Fibroblast of skin of left biceps (primary cell): ENCODE data around the gene POLR1C.
"Not testable (repeated sequence)": the region's sequence is repeated elsewhere in the genome, so short reads cannot be mapped to it uniquely, and the experiment has no call there.

Experiments used
- DNase-seq, 2 experiments: peaks; one replicate each; pipeline ENCODE4 v3.0.0-alpha.2; 2013; ENCODE audit warnings: low read depth in 2 of 2

POLR1C gene

DNA sequence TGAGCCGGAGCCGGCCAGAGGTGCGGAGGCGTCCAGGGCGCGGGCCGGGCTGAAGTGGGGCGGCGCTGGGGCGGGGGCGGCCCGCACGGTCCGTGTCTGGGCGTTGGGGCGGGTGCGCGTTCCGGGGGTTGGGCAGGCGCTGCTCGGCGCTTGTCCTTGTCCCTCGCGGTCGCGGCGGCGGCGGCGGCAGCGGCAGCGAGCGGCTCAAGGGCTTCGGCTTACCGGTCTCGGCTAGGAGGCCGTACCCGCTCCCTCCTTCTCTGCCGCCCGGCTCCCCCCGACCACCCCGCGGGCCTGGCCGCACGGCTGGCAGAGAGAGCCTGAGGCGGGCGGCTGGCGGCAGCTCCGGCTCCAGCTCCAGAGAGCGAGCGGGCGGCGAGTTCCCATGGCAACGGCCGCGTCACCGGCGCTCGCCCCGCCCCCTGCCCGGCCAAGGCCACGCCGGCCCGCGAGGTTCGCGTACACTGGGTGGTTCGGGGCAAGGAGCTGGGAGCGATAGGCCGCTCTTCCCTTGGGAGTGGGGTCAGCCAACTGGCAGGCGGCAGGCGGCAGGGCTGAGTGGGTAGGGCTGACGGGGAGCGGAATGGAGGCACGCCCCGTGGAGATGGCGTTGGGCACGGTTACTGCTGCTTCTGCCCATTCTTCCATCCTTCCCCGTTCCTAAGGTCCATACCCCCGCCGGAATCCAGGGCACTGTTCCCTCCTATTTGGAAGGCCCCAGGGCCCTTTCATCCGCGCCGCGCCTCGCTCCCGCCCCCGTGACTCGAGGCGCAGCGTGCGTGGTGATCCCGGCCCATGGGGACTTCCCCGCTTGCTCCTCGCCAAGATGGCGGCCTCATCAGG is 6.7 kb upstream of the POLR1C start, which contains the start of gene LRRC73:
Gene LRRC73, minus strand, starts transcription at position 363 of the 843 bp plus-strand sequence. CDS start 561 bp downstream, outside the sequence.
- peak in 1 of 2 experiments; percentile 21 for DNase-seq

DNA sequence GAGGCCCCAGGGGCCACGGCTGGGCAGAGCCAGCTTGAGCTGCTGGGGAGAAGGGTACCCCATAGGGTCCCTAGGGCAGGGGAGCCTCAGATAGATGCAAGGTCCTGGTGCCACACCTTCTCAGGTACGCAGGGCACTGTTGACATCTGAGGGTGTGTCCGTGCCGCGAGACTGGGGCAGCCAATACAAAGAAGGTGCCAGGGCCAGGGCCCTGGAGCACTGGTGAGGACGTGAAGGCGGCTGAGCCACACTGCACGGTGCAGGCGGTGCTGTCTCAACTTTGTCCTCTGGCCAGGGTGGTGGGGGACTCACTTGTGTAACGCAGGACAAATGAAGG is 6.1 kb upstream of the POLR1C start:
- no peak for DNase-seq

DNA sequence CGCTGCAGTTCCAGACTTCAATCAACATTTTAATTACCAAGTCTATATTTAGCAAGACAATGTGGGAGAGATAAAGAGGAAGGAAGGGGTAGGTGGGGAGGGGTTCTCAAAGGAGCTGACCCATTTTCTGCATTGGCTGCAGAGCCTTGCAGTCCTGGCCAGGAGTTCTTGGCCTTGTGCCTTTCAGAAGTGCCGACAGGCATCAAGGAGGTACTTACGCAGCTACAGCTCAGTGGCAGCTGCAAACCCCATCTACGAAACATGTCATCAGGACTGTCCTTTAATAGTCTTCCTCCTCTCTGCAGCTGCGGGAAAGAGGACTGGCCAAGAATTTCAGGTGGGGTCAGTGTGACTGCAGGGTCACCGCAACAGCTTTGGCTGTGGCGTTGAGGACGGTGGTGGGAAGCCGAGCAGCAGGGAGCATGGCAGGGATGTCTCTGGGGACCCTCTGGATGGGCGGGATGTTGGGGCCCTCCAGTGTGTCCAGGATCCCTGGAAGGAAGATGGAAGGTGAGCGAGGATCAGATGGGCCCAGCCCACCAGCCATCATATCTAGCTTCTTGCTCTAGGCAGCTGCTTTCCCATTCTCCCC is 5.0 kb upstream of the POLR1C start:
- no peak for DNase-seq

DNA sequence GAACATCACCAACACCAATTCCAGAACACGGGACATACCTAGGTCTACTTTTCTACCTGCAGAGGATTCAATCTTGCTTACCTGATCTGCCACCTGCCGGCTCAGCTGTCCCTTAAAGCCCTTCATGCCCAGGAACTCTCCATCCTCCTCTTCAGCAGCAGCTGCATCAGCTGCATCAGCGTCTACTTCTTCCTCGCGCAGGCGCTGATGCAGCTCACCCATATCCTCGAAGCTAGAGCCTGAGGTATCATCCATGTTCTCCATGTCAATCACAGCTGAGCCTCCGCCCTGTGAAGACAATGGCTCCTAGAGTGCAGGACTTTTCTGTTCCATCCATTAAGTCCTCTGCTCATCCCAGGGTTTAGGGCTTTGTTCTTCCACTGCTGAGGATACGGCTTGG is 1.1 kb upstream of the POLR1C start:
- DNase-seq = no peak

DNA sequence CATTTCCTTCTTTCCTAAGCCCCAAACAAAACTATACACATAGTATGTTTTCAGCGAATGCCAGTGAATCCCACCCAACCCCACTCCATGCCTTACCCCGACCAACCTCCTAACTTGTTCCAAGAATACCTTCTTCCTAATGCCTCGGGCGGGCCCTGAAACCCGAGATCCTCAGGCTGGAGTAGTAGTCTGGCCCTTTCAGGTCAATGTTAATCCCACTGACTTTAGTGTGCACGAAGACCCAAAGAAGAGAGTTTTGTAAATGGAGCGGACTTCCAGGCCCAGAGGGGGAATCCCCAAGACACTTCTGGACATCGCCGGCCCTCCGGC is 557 bp upstream of the POLR1C start:
- no peak for DNase-seq

DNA sequence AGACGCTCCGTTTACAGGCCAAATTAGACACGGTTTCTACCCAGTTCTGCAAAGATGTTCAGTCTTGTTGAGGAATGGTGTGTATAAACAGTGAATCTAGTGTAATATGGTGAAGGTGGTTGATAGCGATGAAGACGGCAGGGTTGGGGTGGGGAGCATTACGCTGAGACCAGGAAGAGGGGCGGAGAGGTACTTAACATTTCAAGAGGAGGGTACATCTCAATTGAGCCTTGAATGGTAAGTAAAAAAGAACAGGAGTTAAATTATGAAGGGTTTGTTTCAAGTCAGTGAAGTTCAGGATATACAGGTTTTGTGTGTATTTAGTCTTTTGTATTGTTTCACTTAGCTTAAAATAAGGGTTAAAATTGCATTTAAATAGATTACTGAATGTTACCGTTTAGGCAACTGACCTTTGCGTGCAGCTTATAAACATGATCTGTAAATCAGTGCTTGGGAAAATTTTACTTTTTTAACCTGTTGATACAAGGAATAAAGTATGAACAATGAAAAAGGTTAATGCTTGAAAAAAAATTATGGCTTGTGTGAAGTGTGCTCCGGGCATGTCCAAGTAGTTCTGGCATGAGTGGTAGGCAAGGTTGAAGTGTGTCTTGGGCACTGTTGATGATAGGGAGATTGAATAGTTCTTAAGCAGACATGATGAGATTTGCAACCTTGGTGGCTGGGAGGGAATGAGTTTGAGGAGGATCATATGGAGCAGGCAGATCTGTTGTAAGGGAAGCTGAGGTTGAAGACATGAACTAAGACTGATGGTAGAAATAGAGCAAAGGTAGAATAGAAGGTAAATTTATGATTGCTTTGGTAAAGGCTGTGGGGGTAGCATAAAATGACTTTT is 842 bp downstream of the POLR1C start:
- DNase-seq = no peak

DNA sequence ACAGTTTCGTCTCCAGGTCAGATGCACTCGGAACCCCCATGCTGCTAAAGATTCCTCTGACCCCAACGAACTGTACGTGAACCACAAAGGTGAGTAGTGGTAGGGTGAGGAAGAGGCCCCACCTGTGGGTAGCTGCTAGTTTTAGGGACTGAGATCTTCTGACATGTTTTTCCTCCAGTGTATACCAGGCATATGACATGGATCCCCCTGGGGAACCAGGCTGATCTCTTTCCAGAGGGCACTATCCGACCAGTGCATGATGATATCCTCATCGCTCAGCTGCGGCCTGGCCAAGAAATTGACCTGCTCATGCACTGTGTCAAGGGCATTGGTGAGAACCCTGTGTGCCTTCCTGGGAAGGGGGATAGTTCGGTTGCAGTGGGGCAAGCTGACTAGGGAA is 3.2 kb downstream of the POLR1C start:
- DNase-seq = no peak

DNA sequence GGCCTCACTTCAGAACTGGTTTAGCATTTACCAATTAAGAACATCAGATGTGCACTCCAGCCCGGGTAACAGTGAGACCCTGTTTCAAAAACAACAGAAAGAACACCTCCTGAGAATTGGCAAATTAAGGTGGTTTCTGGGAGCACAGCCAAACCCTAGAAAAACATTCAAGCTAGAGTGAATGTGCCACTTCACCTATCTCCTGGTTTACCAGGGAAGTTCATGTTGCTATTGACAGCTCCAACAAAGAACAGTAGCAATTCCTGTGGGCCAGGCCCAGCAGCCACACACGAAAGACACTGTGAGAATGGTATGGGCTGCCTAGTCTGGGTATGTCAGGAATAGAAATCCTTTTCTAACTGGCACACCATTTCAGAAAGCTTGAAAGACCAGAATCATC is 4.9 kb downstream of the POLR1C start:
- DNase-seq = no peak

DNA sequence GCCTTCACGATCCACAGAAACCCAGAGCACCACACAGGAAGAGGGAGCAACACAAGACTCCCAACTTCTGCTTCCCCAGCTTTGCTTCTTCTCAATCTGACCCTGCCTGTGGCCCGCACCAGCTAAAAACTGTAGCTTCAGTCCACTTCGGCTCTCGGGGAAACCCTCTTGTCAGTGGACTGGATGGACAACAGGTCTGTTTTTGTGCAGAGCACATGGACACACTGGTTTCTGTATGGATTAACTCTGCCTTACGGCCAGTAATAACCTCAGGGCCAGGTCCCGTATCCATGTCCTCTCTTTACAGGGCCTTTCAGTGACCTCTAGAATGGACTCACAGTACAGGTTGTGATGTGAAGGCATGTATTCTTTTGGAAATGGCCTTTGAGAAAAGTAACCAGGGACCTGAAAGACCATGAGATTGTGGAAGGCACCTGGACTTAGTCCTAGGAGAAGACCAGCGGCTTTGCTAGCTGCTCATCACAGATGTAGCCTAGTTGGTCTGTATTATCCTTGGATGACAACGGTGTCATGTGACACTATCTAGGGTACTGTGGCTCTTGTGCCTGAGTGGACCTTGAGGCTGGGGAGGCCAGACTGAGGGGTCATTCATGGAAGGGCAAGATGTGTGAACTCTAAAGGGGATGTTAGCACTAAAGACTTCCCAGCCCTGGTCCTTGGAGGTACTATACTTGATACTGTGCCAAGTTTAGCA is 5.8 kb downstream of the POLR1C start:
- DNase-seq = no peak

DNA sequence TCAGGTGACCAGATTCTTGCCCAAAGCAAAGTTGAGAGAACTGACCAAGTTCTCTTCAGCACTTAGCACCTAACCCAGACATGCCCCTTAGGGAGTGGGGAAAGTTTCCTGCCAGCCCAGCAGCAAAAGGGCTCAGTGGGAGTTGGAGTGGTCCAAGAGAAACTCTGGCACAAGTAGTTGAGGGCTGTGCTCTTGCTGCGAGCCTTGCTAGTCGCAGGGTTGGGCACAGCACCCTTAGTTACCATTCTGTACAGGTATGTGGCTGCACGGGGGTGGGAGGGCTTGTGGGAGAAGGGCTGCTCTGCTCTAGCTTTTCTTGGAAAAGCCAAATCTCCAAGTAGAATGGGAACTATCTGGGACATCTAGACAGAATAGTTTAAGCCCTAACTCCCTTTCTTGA is 6.4 kb downstream of the POLR1C start:
- DNase-seq = no peak

DNA sequence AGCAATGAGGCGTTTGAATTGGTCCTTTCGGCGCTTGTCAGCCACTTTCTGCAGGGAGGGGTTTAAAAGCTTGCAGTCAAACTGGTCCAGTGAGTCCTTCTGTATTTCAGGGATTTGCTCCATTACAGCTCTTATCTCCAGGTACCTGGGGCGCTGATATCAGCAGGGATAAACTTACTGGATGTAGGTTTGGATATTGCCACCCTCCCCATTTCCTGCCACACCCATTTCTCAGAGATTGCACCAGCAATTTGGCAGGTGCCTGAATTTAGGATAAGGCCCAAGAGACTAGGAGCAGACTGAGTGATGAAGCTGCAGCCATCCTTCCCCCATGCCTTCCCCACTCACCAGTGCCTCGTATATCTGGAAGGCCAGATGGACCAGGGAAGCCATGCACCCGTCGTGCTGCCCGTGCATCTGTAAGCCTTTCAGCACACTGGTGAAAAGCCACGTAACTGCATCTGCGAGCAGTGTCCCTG is 7.6 kb downstream of the POLR1C start:
- DNase-seq = no peak

DNA sequence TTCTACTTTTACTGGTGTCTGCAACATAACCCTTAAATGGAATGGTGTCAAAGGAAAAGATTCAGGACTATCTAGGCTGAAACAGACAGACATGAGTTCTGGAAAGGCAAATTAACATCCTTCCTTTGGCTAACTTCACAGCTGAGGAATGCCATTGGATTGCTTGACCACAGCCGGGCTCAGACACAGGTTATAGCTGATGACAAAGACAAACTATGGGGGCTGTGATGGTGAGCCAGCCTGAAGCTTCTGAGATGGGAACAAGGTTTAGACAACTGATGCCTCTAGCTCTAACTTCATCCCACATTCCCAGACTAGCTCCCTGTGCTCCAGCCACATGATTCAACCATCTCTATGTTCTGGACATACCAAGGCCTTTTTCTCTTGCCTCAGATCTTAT is 15.3 kb downstream of the POLR1C start:
- no peak for DNase-seq

DNA sequence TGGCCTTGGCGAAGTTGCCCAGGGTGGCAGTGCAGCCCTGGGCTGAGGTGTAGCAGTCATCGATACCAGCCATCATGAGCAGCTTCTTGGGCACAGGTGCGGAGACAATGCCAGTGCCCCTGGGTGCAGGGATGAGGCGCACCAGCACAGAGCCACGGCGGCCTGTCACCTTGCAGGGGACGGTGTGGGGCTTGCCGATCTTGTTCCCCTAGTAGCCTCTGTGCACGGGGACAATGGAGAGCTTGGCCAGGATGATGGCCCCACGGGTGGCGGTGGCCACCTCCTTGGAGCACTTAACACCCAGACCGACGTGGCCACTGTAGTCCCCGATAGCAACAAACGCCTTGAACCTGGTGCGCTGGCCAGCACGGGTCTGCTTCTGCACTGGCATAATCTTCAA is 22.1 kb downstream of the POLR1C start:
- DNase-seq = not testable (repeated sequence)

DNA sequence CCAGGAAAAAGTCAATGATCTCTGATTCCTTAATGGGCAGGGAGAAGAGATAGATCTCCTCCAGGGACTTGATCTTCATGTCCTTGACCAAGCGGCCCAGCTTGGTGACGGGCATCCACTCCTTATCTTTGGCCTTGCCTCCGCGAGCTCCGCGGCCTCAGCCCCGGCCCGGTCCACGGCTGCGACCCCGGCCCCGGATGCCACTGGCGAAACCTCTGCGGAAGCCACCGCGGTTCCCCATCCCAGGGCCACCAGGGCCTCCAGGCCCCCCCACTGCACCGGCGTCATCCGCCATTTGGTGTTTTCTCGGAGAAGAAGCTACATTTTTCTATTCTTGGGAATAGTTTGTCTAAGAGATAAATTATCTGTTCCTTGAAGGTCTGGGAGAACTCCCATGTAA is 22.5 kb downstream of the POLR1C start:
- not testable (repeated sequence) for DNase-seq

DNA sequence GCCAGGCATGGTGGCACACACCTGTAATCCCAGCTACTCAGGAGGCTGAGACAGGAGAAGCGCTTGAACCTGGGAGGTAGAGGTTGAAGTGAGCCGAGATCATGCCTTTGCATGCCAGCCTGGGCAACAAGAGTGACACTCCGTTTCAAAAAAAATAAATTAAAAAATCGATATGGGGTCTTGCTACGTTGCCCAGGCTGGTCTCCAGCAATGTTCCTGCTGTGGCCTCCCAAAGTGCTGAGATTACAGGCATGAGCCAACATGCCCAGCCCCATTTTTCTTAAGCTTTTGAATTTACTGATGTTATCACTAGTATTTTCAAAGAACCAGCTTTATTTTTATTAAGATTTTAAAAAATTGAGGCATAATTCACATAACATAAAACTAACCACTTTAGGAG is 23.6 kb downstream of the POLR1C start:
- DNase-seq = no peak

DNA sequence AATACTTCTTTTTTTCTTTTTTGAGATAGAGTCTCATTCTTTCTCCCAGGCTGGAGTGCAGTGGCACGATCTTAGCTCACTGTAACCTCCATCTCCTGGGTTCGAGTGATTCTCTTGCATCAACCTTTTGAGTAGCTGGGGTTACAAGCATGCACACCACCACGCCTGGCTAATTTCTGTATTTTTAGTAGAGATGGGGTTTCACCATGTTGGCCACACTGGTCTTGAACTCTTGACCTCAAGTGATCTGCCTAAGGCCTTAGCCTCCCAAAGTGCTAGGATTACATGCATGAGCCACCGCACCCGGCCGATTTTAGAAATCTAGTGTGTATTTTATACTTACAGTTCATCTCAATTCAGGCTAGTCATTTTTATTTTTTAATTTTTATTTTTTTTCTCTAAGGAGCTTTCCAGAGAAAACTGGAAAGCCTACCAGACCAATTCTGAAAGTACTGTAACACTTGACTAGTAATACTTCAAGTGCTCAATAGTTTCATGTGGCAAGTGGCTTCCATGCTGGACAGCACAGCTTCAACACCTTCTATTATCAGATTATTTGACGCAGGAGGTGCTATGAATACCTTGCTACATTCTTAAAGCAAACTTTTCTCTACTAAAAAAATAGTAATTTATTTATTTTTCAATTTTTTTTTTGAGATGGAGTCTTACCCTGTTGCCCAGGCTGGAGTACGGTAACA is 25.0 kb downstream of the POLR1C start:
- no peak for DNase-seq

DNA sequence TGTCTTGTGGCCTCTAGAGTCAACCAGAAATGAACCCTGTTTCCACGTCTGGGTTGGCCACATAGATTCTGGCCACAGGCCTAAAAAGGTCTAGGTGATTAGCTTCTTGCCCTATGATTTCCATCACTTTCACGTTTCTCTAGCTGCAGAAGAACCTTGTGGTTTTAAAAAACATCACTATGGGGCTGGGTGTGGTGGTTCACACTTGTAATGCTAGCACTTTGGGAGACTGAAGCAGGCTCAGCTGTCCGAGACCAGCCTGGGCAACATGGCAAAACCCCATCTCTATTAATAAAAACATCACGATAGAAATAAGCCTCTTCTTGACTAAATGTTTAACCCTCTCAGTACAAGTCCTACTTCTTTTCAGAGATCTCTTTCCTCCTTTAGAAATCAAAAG is 27.6 kb downstream of the POLR1C start:
- DNase-seq = no peak

DNA sequence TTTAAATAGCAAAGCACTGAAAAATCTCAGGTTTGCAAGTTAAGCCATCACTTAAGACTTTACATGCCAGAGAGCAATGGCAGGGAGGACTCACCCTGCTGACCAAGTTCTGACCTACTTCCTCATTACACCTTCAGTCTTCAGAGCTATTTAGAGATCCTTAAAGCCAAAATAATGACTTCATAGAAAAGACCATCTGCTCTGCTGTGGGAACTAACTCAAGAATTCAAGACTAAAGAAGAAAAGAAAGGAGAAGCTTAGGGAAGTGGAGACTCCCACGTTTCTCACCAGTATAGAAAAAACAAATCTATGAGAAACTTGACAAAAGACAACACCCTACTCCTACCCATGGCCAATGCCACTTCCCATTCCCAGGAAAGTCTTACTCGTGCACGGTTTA is 30.3 kb downstream of the POLR1C start:
- DNase-seq = no peak

DNA sequence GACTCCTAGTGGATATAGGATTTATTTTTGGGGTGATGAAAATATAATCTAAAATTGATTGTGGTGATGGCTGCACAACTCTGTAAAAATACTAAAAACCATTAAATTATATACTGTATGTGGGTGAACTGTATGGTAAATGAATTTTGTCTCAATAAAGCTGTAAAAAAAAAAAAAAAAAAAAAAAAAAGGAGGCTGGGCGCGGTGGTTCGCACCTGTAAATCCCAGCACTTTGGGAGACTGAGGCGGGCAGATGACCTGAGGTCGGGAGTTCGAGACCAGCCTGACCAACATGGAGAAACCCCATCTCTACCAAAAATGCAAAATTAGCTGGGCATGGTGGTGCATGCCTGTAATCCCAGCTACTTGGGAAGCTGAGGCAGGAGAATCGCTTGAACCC is 40.7 kb downstream of the POLR1C start:
- not testable (repeated sequence) for DNase-seq

DNA sequence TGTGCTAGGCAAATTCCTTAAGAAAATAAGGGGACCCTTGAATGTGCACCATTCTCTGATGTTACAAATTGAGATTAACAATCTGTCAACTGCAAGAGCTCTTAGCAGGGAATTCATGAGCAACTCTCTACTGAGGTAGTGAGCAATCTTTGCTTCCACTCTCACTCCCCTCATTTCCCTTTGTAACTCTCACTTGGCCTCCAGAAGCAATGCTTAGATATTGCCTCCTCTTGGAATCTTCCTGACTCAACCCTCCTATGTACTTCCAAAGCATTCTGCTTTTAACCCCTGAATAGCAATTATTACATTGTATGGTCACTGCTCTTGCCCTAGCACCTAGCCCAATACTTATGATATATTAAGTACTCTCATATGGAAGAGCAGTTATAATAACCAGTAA is 42.4 kb downstream of the POLR1C start:
- DNase-seq = no peak

DNA sequence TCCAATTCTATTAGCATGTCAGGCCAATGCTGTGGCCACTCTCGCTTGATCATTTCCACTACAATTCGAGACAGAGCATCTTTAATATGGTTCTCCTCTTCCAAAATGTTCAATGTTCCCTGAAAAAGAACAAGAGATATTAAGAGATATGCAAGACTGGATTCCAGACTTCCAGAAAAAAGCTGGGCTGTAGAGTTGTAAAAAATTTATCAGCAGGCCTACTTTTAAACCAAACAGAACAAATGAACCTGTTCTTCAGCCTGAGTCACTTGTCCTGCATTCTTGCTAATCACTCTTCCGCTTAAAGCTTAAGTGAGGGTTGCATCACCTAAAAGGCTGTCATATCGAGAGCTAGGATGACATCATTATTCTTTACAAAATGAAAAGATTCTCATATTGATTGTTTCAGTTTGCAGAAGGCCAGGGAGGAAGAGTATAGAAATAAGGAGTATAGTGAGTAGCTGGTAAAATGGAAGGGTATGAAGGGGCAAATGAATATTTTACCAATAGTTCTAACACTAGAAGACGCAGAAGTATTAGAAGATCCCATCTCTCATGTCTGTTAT is 54.1 kb downstream of the POLR1C start:
- DNase-seq = no peak
